ENCODE results near the gene USP54.
"Not testable (repeated sequence)": the region's sequence is repeated elsewhere in the genome, so short reads cannot be mapped to it uniquely, and the experiment has no call there.

USP54 gene, protein sequence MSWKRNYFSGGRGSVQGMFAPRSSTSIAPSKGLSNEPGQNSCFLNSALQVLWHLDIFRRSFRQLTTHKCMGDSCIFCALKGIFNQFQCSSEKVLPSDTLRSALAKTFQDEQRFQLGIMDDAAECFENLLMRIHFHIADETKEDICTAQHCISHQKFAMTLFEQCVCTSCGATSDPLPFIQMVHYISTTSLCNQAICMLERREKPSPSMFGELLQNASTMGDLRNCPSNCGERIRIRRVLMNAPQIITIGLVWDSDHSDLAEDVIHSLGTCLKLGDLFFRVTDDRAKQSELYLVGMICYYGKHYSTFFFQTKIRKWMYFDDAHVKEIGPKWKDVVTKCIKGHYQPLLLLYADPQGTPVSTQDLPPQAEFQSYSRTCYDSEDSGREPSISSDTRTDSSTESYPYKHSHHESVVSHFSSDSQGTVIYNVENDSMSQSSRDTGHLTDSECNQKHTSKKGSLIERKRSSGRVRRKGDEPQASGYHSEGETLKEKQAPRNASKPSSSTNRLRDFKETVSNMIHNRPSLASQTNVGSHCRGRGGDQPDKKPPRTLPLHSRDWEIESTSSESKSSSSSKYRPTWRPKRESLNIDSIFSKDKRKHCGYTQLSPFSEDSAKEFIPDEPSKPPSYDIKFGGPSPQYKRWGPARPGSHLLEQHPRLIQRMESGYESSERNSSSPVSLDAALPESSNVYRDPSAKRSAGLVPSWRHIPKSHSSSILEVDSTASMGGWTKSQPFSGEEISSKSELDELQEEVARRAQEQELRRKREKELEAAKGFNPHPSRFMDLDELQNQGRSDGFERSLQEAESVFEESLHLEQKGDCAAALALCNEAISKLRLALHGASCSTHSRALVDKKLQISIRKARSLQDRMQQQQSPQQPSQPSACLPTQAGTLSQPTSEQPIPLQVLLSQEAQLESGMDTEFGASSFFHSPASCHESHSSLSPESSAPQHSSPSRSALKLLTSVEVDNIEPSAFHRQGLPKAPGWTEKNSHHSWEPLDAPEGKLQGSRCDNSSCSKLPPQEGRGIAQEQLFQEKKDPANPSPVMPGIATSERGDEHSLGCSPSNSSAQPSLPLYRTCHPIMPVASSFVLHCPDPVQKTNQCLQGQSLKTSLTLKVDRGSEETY (N-terminal part only)

DNA sequence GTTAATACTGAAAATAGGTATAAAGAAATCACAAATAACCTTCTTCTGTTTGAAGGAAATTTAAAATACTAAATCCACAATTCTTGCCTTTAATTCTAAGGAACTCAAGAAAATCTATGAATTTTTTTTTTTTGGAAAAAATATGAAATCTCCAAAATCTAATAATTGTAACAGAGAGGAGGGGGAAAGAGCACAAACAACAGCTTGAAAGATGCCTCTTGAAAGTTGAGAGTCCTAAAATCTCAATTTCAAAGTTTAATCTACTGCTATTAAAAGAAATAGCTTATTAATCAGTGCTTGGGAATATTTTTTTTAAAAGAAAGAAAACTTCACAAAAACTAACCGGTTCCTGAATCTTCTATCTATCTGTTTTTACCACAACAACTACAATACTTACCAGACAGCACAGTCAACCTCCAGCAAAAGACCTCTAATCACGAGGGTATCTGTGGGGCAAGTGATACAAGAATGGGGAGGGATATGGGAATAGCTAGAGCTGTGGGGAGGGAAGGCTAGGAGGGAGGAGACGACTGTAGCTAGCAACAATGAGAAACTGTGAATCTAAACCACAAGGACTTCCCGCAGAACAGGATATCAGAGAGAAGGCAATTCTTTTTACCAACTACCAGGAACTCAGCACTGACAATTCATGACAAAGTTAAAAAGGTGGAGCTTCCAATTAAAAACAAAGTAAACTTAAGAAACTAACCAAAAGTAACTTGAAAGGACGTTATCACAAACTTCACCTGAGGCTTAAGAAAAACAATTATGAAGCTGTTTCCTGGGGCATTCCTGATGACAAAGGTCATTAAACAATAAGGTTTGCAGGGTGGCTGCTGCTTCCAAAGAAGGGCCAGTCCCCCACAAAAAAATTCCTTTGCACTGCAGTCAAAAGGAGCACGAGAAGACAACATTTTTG, at the start of gene USP54:
USP54 (minus strand) TSS at position 462 of the 919 bp plus-strand sequence. CDS start 15,684 bp downstream, outside the sequence.
- DNase-seq (ENCODE audit: low read depth in 2 of 3, low spot score in 1 of 3) = no peak

DNA sequence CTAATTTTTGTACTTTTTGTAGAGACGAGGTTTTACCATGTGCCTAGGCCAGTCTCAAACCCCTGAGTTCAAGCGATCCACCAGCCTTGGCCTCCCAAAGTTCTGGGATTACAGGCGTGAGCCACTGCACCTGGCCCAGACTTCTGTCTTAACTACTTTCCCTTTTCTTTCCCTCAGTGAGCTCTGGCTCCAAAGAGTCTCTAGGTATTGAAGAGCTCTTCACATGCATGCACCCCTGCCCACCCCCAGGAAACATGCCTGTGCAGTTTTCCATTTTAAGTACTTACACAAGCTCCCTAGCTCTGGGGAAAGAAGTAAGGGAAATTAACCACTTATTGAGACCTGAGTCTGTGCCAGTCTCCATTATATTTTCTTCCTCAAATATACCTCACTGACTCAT, 48.1 kb upstream of the USP54 start:
- no peak for DNase-seq (ENCODE audit: low read depth in 2 of 3, low spot score in 1 of 3)

DNA sequence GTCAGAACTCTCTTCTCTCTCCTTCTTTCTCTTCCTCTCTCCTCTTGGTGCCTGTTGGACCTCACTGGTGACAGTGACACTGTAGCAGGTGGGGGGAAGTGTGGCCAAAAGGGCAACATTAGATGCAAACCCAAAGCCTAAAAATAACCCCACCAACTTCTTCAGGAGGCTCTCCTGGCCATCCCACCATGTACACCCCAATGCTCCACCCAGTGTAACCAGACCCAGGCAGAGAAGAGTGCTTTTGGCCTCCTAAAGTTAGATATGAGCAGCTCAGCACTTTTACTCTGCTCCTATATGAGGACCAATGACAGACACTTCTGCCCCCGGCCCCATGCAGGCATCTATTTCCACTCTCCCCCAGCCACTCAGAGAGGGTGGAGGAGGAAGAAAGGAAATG, 44.6 kb upstream of the USP54 start:
- no peak for DNase-seq (ENCODE audit: low read depth in 2 of 3, low spot score in 1 of 3)

GRCh38 chr10:73634421-73634820, 43.3 kb upstream of the USP54 start:
- no peak for DNase-seq (ENCODE audit: low read depth in 2 of 3, low spot score in 1 of 3)

GRCh38 chr10:73629165-73629564, 38.0 kb upstream of the USP54 start:
- DNase-seq (ENCODE audit: low read depth in 2 of 3, low spot score in 1 of 3) = no peak

GRCh38 chr10:73628405-73628804, 37.3 kb upstream of the USP54 start:
- DNase-seq (ENCODE audit: low read depth in 2 of 3, low spot score in 1 of 3) = no peak

DNA sequence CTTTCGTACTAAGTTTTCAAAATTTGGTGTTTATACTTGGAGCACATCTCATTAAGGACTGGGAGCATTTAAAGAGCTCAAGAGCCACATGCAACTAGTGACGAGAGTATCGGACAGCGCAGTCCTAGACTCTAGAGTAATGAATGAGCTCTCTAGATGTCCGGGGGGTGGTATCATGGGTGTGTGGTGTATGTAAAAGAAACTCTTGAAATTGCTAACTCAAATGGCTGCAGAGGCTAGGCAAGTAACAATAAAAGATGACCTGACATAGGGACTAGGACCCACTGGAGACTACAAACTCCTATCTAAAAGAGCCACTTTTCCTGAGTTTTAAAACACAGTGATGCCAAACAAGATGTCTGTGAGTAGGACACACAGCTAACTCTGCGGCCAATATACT, 36.2 kb upstream of the USP54 start:
- DNase-seq (ENCODE audit: low read depth in 2 of 3, low spot score in 1 of 3) = no peak

GRCh38 chr10:73625884-73626752, 35.0 kb upstream of the USP54 start:
- DNase-seq (ENCODE audit: low read depth in 2 of 3, low spot score in 1 of 3) = peak; percentile 85 to 89 (median 85)

DNA sequence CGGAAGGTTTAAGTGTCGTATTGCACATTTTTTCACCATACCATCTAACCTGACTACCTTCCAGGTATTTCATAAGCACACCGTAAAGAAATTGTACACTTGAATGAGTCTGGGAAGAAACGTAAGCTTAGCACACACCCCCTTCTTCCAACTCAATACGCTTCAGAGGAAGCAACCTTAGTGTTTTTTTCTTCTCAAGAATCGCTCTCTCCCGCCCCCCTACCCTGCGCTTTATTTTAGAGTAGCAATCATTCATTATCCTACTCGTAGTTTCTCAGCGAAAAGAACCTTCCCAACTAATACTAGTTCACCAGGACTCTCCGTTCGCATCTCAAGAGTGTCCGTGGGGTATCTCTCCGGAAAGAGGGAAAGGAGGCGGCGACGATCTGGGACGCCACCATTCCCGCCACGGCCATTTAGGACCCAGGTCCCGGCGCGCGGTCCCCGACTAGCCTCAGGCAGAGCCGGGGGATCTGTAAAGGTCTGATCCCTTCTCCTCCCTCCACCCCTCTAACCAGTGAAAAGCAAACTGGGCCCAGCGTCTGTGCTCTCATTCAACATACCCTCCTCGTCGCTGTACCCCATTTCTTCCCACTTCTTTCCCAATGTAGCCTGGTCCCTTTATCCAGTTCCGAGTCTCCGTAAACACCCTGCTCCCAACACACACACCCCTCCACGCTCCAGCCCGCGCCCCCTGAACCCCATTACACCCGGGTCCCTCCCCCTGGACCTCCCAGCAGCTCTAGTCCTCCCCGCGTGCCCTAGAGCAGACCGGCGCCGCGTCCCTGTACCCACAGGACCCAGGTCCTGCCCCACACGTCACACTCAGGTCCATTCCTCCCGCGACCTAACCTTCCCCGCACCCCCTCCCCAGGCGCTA, 34.1 kb upstream of the USP54 start:
- no peak for DNase-seq (ENCODE audit: low read depth in 2 of 3, low spot score in 1 of 3)

DNA sequence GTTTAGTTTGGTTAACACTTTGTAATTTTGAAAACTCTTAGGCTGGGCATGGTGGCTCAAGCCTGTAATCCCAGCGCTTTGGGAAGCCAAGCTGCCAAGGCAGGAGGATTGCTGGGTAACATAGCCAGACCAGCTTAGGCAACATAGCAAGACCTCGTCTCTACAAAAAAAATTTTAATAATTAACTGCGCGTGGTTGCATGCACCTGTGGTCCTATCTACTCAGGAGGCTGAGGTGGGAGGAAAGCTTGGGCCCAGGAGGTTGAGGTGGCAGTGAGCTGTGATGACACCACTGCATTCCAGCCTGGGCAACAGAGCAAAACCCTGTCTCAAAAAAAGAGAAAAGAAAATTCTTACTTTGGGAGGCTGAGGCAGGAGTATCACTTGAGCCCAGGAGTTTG, 31.9 kb upstream of the USP54 start:
- no peak for DNase-seq (ENCODE audit: low read depth in 2 of 3, low spot score in 1 of 3)

DNA sequence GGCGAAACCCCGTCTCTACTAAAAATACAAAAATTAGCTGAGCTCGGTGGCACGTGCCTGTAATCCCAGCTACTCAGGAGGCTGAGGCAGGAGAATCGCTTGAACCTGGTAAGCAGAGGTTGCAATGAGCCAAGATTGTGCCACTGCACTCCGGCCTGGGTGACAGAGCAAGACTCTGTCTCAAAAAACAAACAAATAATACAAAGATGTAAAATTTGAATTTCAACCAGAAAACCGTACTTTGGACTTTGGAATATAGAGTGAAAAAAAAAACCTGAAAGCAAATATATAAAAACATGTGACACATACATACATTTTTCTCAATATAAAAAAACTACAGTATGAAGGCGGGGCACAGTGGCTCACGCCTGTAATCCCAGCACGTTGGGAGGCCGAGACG, 29.8 kb upstream of the USP54 start:
- not testable (repeated sequence) for DNase-seq (ENCODE audit: low read depth in 2 of 3, low spot score in 1 of 3)

DNA sequence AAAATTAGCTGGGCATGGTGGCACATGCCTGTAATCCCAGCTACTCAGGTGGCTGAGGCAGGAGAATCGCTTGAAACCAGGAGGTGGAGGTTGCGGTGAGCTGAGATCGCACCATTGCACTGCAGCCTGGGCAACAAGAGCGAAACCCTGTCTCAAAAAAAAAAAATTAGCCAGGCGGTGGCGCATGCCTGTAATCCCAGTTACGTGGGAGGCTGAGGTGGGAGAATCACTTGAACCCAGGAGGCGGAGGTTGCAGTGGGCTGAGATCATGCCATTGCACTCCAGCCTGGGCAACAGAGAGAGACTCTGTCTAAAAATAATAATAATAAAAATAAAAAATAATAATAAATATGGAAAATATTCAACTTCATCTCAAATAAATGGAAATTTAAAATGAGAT, 26.0 kb upstream of the USP54 start:
- not testable (repeated sequence) for DNase-seq (ENCODE audit: low read depth in 2 of 3, low spot score in 1 of 3)

GRCh38 chr10:73614720-73615119, 23.6 kb upstream of the USP54 start:
- no peak for DNase-seq (ENCODE audit: low read depth in 2 of 3, low spot score in 1 of 3)

DNA sequence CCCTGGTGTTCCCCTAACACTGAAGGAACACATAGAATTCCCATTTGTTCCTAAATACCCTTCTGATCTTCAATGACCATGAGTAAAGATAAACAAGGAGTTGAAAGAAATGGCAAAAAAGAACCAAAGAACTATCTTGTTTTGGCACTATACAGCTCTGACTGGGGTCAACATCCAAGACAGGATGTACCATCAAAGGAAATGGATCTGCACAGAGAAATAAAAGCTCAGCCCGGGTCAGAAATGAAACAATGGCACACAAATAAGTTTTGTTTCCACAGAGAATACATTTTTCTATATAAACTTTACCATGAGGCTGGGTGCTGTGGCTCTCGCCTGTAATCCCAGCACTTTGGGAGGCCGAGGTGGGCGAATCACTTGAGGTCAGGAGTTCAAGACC, 18.0 kb upstream of the USP54 start:
- DNase-seq (ENCODE audit: low read depth in 2 of 3, low spot score in 1 of 3) = no peak

DNA sequence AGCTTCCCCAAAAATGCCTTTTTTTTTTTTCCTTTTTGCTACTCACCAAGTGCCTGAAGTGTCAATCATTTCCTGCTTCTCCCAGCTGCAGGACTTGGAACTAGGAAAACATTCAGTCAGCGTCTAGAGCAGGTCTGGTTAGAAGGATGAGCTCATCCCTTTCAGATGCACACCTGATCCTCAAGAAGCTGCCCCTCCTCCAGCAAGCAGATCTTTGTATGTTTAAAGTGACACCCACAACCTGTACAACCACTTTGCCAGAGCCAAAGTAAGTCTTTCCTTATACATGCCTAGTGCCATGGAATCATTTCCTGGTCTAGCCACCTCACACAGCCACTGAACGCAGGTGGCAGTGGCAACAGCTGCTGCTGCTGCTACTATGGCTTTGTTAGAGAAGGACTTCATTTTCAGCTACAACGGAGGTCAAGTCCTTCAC, 10.4 kb upstream of the USP54 start:
- no peak for DNase-seq (ENCODE audit: low read depth in 2 of 3, low spot score in 1 of 3)

DNA sequence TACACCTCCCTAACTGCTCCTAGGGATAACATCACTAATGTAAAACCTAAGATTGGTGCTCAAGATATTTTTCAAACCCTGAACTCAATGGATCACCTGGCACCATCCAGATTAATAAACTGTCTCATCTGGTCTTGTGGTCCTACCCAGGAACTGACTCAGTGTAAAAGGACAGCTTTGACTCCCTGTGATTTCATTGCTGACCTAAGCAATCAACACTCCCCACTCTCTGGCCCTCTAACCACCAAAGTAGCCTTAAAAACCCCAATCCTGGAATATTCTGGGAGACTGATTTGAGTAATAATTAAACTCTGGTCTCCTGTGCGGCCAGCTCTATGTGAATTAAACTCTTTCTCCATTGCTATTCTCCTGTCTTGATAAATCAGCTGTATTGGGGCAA, 6.2 kb upstream of the USP54 start:
- DNase-seq (ENCODE audit: low read depth in 2 of 3, low spot score in 1 of 3) = no peak

GRCh38 chr10:73593812-73594211, 2.7 kb upstream of the USP54 start:
- no peak for DNase-seq (ENCODE audit: low read depth in 2 of 3, low spot score in 1 of 3)

DNA sequence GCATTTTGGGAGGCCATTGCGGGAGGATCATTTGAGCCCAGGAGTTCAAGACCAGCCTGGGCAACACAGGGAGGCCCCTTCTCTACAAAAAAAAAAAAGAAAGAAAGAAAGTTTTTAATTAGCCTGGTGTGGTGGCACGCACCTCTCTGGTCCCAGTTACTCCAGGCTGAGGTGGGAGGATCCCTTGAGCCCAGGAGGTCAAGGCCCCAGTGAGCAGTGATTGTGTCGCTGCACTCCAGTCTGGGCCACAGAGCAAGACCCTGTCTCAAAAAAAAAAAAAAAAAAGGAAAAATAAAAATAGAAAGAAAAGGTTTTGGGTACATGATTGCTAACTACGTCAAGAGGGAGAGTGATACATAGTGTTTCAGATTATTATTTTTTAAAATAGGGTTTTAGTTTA, 2.0 kb upstream of the USP54 start:
- no peak for DNase-seq (ENCODE audit: low read depth in 2 of 3, low spot score in 1 of 3)

All from stimulated activated CD4-positive, alpha-beta T cell treated with anti-CD3 and anti-CD28 coated beads, Interleukin-12 subunit alpha, Interleukin-12 subunit beta, amount 100 ng/mL, for 48 hours (primary cell).